ENCODE data around the gene TGDS.

TGDS gene

DNA sequence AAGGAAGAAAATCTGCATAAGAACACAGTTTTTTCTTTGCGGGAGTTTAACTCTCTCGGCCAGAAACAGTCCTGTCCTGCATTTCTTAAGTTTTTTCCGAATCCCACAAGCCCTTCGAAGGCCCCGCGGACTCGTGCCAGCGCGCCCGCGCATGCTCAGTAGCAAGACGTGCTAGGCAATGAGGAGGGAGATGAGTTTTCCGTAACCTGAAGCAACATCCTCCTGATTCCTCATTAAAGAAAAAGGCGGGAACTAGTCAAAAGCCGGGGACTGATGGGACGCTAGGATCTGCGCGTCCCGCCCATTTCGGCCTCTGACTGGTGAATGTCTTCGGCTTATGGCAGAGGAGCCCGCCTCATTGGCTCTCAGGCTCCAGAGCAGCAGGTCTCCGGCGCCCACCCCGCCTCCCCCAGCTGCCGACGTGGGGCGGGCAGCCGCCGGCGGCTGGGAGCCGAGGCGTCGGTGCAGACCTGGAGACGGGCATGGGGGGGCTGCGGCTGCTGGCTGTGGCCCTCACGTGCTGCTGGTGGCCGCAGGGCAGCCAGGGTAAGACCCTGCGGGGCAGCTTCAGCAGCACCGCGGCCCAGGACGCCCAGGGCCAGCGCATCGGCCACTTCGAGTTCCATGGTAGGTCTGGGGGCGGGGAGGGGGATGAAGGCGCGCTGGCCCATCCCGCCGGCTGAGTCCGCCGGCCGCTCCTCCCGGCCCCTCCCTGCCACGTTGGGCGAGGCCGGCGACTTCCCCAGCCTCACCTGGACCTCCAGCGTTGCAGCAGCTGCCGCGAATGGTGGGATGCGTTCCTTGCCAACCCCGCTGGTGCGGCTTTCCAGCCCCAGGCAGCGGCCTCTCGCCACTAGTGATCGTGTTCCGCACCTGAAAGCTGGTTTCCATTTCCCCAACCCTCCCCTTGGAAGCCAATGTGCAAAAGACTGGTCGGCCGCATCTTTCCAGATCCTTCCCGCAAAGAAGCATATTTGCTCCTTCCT lies 5.8 kb upstream of the TGDS start, which contains the start of gene GPR180:
Gene GPR180, plus strand, starts transcription at position 412 of the 986 bp plus-strand sequence. Its CDS starts 71 bp downstream, at position 483.
- H3K4me1 ChIP-seq (ENCODE audit: control insufficient read depth in 1 of 2, insufficient read depth in 2 of 2, low read length in 2 of 2) = peaks cover 11 to 20% of the 10 kb centered on the region in 2 donors
- peak within 1 kb of the TSS; percentile 75 for H3K27ac ChIP-seq (ENCODE audit: low read depth, low read length)
- no peaks in the 10 kb centered on the region for H3K27me3 ChIP-seq (ENCODE audit: control insufficient read depth in 1 of 2, insufficient read depth in 2 of 2, low read length in 2 of 2)
- peak within 1 kb of the TSS; percentile 68 to 87 for H3K9ac ChIP-seq (ENCODE audit: low read depth in 1 of 2, low read length in 2 of 2)
- peak within 1 kb of the TSS; percentile 92 to 96 for H3K4me3 ChIP-seq (ENCODE audit: low read depth in 1 of 2, low read length in 2 of 2)
- H3K9me3 ChIP-seq (ENCODE audit: control insufficient read depth in 1 of 2, low read length in 2 of 2) = no peaks in the 10 kb centered on the region
- peaks cover 8 to 11% of the 10 kb centered on the region in 2 donors for H3K36me3 ChIP-seq (ENCODE audit: control insufficient read depth in 1 of 2, insufficient read depth in 2 of 2, low read length in 2 of 2)

- no peak overlapping the region for H3K9ac ChIP-seq (ENCODE audit: low read depth in 1 of 2, low read length in 2 of 2)
- H3K36me3 ChIP-seq (ENCODE audit: control insufficient read depth in 1 of 2, insufficient read depth in 2 of 2, low read length in 2 of 2) = no peaks in the 10 kb centered on the region
- H3K9me3 ChIP-seq (ENCODE audit: control insufficient read depth in 1 of 2, low read length in 2 of 2) = no peaks in the 10 kb centered on the region
- peaks cover 16 to 33% of the 10 kb centered on the region in 2 donors for H3K4me1 ChIP-seq (ENCODE audit: control insufficient read depth in 1 of 2, insufficient read depth in 2 of 2, low read length in 2 of 2)
- H3K27ac ChIP-seq (ENCODE audit: low read depth, low read length) = no peak overlapping the region
- H3K27me3 ChIP-seq (ENCODE audit: control insufficient read depth in 1 of 2, insufficient read depth in 2 of 2, low read length in 2 of 2) = no peaks in the 10 kb centered on the region
- no peak overlapping the region for H3K4me3 ChIP-seq (ENCODE audit: low read depth in 1 of 2, low read length in 2 of 2)
Observed at GRCh38 chr13:94599877-94600276, 3.9 kb upstream of the TGDS start.

DNA sequence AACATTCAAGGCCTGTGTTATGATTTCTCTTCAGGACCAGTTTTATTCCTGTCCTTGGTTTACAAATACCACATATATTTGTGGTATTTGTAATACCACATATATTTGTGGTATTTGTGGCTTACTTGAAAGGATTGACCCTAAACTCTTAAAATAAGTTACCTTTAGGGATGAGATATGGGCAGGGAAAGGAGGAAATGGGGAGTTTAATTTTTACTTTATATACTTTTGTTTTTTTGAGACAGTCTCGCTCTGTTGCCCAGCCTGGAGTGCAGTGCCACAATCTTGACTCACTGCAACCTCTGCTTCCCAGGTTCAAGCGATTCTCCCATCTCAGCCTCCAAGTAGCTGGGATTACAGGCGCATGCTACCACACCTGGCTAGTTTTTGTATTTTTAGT lies 2.3 kb upstream of the TGDS start:
- Histone ChIP-seq H3K9me3 (ENCODE audit: control insufficient read depth in 1 of 2, low read length in 2 of 2) (no peaks in the 10 kb centered on the region), H3K4me1 (ENCODE audit: control insufficient read depth in 1 of 2, insufficient read depth in 2 of 2, low read length in 2 of 2) (peaks cover 30 to 43% of the 10 kb centered on the region in 2 donors), H3K27ac (ENCODE audit: low read depth, low read length) (no peak overlapping the region), H3K27me3 (ENCODE audit: control insufficient read depth in 1 of 2, insufficient read depth in 2 of 2, low read length in 2 of 2) (no peaks in the 10 kb centered on the region), H3K36me3 (ENCODE audit: control insufficient read depth in 1 of 2, insufficient read depth in 2 of 2, low read length in 2 of 2) (no peaks in the 10 kb centered on the region), H3K4me3 (ENCODE audit: low read depth in 1 of 2, low read length in 2 of 2) (no peak overlapping the region), H3K9ac (ENCODE audit: low read depth in 1 of 2, low read length in 2 of 2) (no peak overlapping the region)

- Histone ChIP-seq H3K4me3 (ENCODE audit: low read depth in 1 of 2, low read length in 2 of 2) (peak overlapping the region; percentile 97 to 98), H3K36me3 (ENCODE audit: control insufficient read depth in 1 of 2, insufficient read depth in 2 of 2, low read length in 2 of 2) (peaks cover 6 to 9% of the 10 kb centered on the region in 2 donors), H3K9me3 (ENCODE audit: control insufficient read depth in 1 of 2, low read length in 2 of 2) (no peaks in the 10 kb centered on the region), H3K27ac (ENCODE audit: low read depth, low read length) (no peak overlapping the region), H3K4me1 (ENCODE audit: control insufficient read depth in 1 of 2, insufficient read depth in 2 of 2, low read length in 2 of 2) (peaks cover 20 to 33% of the 10 kb centered on the region in 2 donors), H3K9ac (ENCODE audit: low read depth in 1 of 2, low read length in 2 of 2) (peak overlapping the region; percentile 93 to 99), H3K27me3 (ENCODE audit: control insufficient read depth in 1 of 2, insufficient read depth in 2 of 2, low read length in 2 of 2) (no peaks in the 10 kb centered on the region)
Observed at GRCh38 chr13:94596575-94596971, 621 bp upstream of the TGDS start.

GRCh38 chr13:94595001-94595949 lies 677 bp downstream of the TGDS start:
- Histone ChIP-seq H3K9me3 (ENCODE audit: control insufficient read depth in 1 of 2, low read length in 2 of 2) (no peaks in the 10 kb centered on the region), H3K27ac (ENCODE audit: low read depth, low read length) (no peak overlapping the region), H3K4me1 (ENCODE audit: control insufficient read depth in 1 of 2, insufficient read depth in 2 of 2, low read length in 2 of 2) (peaks cover 20 to 29% of the 10 kb centered on the region in 2 donors), H3K4me3 (ENCODE audit: low read depth in 1 of 2, low read length in 2 of 2) (peak overlapping the region; percentile 97 to 98), H3K27me3 (ENCODE audit: control insufficient read depth in 1 of 2, insufficient read depth in 2 of 2, low read length in 2 of 2) (no peaks in the 10 kb centered on the region), H3K36me3 (ENCODE audit: control insufficient read depth in 1 of 2, insufficient read depth in 2 of 2, low read length in 2 of 2) (peaks cover 6 to 20% of the 10 kb centered on the region in 2 donors), H3K9ac (ENCODE audit: low read depth in 1 of 2, low read length in 2 of 2) (peak overlapping the region; percentile 93 to 99)

GRCh38 chr13:94590744-94591143 lies 5.2 kb downstream of the TGDS start:
- Histone ChIP-seq H3K36me3 (ENCODE audit: control insufficient read depth in 1 of 2, insufficient read depth in 2 of 2, low read length in 2 of 2) (peaks cover 6 to 29% of the 10 kb centered on the region in 2 donors), H3K4me1 (ENCODE audit: control insufficient read depth in 1 of 2, insufficient read depth in 2 of 2, low read length in 2 of 2) (peaks cover 18 to 20% of the 10 kb centered on the region in 2 donors), H3K4me3 (ENCODE audit: low read depth in 1 of 2, low read length in 2 of 2) (no peak overlapping the region), H3K9me3 (ENCODE audit: control insufficient read depth in 1 of 2, low read length in 2 of 2) (no peaks in the 10 kb centered on the region), H3K27me3 (ENCODE audit: control insufficient read depth in 1 of 2, insufficient read depth in 2 of 2, low read length in 2 of 2) (no peaks in the 10 kb centered on the region), H3K9ac (ENCODE audit: low read depth in 1 of 2, low read length in 2 of 2) (no peak overlapping the region), H3K27ac (ENCODE audit: low read depth, low read length) (no peak overlapping the region)

DNA sequence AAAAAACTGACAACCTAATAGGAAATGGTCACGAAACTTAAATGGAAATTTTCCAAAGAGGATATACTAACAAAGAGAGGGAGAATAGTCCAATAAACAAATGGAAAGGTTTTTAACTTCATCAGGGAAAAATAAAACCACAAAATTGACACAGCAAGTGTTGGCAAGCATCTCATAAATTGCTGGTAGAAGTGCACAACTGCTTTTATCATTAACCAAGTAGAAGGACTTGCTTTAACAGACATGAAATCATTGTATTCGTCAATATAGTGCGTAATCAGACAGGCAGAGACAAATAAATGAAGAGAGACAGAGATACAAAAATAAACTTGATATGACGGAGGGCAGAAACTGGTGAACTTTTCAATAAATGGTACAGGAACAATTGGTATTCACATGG lies 7.4 kb downstream of the TGDS start:
- H3K4me1 ChIP-seq (ENCODE audit: control insufficient read depth in 1 of 2, insufficient read depth in 2 of 2, low read length in 2 of 2) = peaks cover 0 to 2% of the 10 kb centered on the region in 2 donors
- H3K27me3 ChIP-seq (ENCODE audit: control insufficient read depth in 1 of 2, insufficient read depth in 2 of 2, low read length in 2 of 2) = no peaks in the 10 kb centered on the region
- no peaks in the 10 kb centered on the region for H3K9me3 ChIP-seq (ENCODE audit: control insufficient read depth in 1 of 2, low read length in 2 of 2)
- H3K4me3 ChIP-seq (ENCODE audit: low read depth in 1 of 2, low read length in 2 of 2) = no peak overlapping the region
- H3K36me3 ChIP-seq (ENCODE audit: control insufficient read depth in 1 of 2, insufficient read depth in 2 of 2, low read length in 2 of 2) = peaks cover 6 to 39% of the 10 kb centered on the region in 2 donors
- no peak overlapping the region for H3K27ac ChIP-seq (ENCODE audit: low read depth, low read length)
- H3K9ac ChIP-seq (ENCODE audit: low read depth in 1 of 2, low read length in 2 of 2) = no peak overlapping the region

DNA sequence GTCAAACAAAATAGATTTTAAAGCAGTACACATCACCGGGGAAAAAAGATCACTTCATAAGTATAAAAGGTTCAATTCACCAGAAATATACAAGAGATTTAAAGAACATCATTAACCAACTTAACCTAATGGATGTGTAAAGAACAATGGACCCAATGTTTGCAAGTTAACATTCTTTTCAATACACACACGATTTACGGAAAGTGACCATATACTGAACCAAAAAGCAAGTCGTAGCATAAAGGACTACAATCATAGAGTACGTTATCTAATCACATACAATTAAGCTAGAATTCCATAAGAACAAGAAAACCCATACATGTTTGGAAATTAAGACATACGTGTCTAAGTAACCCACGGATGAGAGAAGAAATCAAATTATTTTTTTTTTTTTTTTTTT lies 9.6 kb downstream of the TGDS start:
- Histone ChIP-seq H3K9ac (ENCODE audit: low read depth in 1 of 2, low read length in 2 of 2) (no peak overlapping the region), H3K36me3 (ENCODE audit: control insufficient read depth in 1 of 2, insufficient read depth in 2 of 2, low read length in 2 of 2) (peaks cover 2 to 46% of the 10 kb centered on the region in 2 donors), H3K9me3 (ENCODE audit: control insufficient read depth in 1 of 2, low read length in 2 of 2) (no peaks in the 10 kb centered on the region), H3K4me1 (ENCODE audit: control insufficient read depth in 1 of 2, insufficient read depth in 2 of 2, low read length in 2 of 2) (no peaks in the 10 kb centered on the region), H3K4me3 (ENCODE audit: low read depth in 1 of 2, low read length in 2 of 2) (no peak overlapping the region), H3K27ac (ENCODE audit: low read depth, low read length) (no peak overlapping the region), H3K27me3 (ENCODE audit: control insufficient read depth in 1 of 2, insufficient read depth in 2 of 2, low read length in 2 of 2) (no peaks in the 10 kb centered on the region)

- H3K4me3 ChIP-seq (ENCODE audit: low read depth in 1 of 2, low read length in 2 of 2) = no peak overlapping the region
- no peaks in the 10 kb centered on the region for H3K4me1 ChIP-seq (ENCODE audit: control insufficient read depth in 1 of 2, insufficient read depth in 2 of 2, low read length in 2 of 2)
- H3K9me3 ChIP-seq (ENCODE audit: control insufficient read depth in 1 of 2, low read length in 2 of 2) = no peaks in the 10 kb centered on the region
- H3K36me3 ChIP-seq (ENCODE audit: control insufficient read depth in 1 of 2, insufficient read depth in 2 of 2, low read length in 2 of 2) = peaks cover 3 to 46% of the 10 kb centered on the region in 2 donors
- no peak overlapping the region for H3K9ac ChIP-seq (ENCODE audit: low read depth in 1 of 2, low read length in 2 of 2)
- no peaks in the 10 kb centered on the region for H3K27me3 ChIP-seq (ENCODE audit: control insufficient read depth in 1 of 2, insufficient read depth in 2 of 2, low read length in 2 of 2)
- no peak overlapping the region for H3K27ac ChIP-seq (ENCODE audit: low read depth, low read length)
Observed at GRCh38 chr13:94585543-94586101, 10.3 kb downstream of the TGDS start.
